HCT116 (cell line): ENCODE data around the gene PAX2. TPM values are rescaled to one million over a fixed set of nuclear protein-coding genes. Genes with fewer than 3 reads are reported as not detected.

Experiments
- ATAC-seq: fragments of 200-7000 bp; cut with Tn5 transposase; 2 replicates; pipeline ENCODE4 v1.9.1; 2020; ENCODE audit warnings: mild to moderate bottlenecking, moderate library complexity
- BruUV-seq: library from RNA; stranded (reverse); fragments of 400-500 nt; replicated peaks from 2 replicates; lab custom pipeline; 2021; lab: Mats Ljungman, UMichigan
- CTCF ChIA-PET: fragments of 300-600 bp; sonication (Branson Sonifier 250); formaldehyde crosslinking; loops from one replicate; lab custom pipeline; 2021; ENCODE audit warnings: antibody characterized with exemption; lab: Charles Lee
- POLR2A ChIA-PET: fragments of 300-600, 350-600 bp; sonication (Branson Sonifier 250); formaldehyde crosslinking; loops from one replicate; lab custom pipeline; 2021; ENCODE audit warnings: antibody characterized with exemption; lab: Charles Lee
- RAD21 ChIA-PET, 2 experiments: fragments of 300-600 bp; sonication (Branson Sonifier 250); formaldehyde crosslinking; loops; one replicate each; lab custom pipeline; 2023; ENCODE audit warnings: low total read pairs in 2 of 2; ENCODE audit not compliant: uncharacterized antibody in 2 of 2, unreplicated experiment in 2 of 2, low non-redundant PET in 1 of 2; lab: Charles Lee
- DNase-seq: peaks from one replicate; pipeline ENCODE4 v3.0.0-alpha.2; 2010; ENCODE audit warnings: low read depth, low spot score
- H2AFZ ChIP-seq: fragments of 200-600 bp; shearing (Covaris generic), sonication (generic); 2 replicates; pipeline ENCODE4 v1.6.1; 2017; ENCODE audit warnings: low read depth, mixed run types, mixed read lengths, antibody characterized with exemption, low read length; ENCODE audit not compliant: poor library complexity, severe bottlenecking
- H3K27ac ChIP-seq: 2 replicates; pipeline ENCODE4 v1.5.1; 2012; ENCODE audit warnings: low read depth, low read length
- H3K27me3 ChIP-seq: fragments of 200-600 bp; sonication (generic); 2 replicates; pipeline ENCODE4 v1.6.1; 2016; ENCODE audit warnings: mixed run types, low read length, mixed read lengths; ENCODE audit not compliant: insufficient read depth
- H3K36me3 ChIP-seq, 2 experiments: fragments of 200-500 bp in 1 of 2; fragments of 200-600 bp in 1 of 2; sonication (Bioruptor generic) in 1 of 2; sonication (generic) in 1 of 2; 2 replicates each; pipeline versions ENCODE4 v1.5.1 to v1.6.1; 2014 to 2016; ENCODE audit warnings: low read length in 2 of 2, inconsistent platforms in 1 of 2, mixed read lengths in 1 of 2, mixed run types in 1 of 2; ENCODE audit not compliant: insufficient read depth in 2 of 2, control insufficient read depth in 1 of 2
- H3K4me1 ChIP-seq, 2 experiments: fragments of 200-600 bp in 1 of 2; sonication (generic) in 1 of 2; 2 replicates each; pipeline versions ENCODE4 v1.5.1 to v1.6.1; 2012 to 2017; ENCODE audit warnings: low read length in 2 of 2, inconsistent platforms in 1 of 2, mild to moderate bottlenecking in 1 of 2, mixed read lengths in 1 of 2, mixed run types in 1 of 2, moderate library complexity in 1 of 2; ENCODE audit not compliant: insufficient read depth in 2 of 2, control insufficient read depth in 1 of 2
- H3K4me2 ChIP-seq: fragments of 200-600 bp; sonication (generic); 2 replicates; pipeline ENCODE4 v1.6.1; 2017; ENCODE audit warnings: mixed run types, low read length, mixed read lengths
- H3K4me3 ChIP-seq, 2 experiments: fragments of 200-600 bp in 1 of 2; sonication (generic) in 1 of 2; replicated peaks in 1 of 2; 2 replicates each; pipeline ENCODE4 v1.5.1; 2011 to 2016; ENCODE audit warnings: low read length in 2 of 2, control low read depth in 1 of 2, low read depth in 1 of 2, mild to moderate bottlenecking in 1 of 2, mixed read lengths in 1 of 2, mixed run types in 1 of 2
- H3K79me2 ChIP-seq: fragments of 200-600 bp; sonication (generic); 2 replicates; pipeline ENCODE4 v1.6.1; 2017; ENCODE audit warnings: mild to moderate bottlenecking, mixed run types, low read length, moderate library complexity, mixed read lengths; ENCODE audit not compliant: insufficient read depth
- H3K9ac ChIP-seq: fragments of 200-600 bp; sonication (generic); 2 replicates; pipeline ENCODE4 v1.6.1; 2016; ENCODE audit warnings: low read length, mixed read lengths
- H3K9me2 ChIP-seq: fragments of 200-600 bp; sonication (generic), shearing (Covaris generic); 2 replicates; pipeline ENCODE4 v1.6.1; 2017; ENCODE audit warnings: mixed run types, mild to moderate bottlenecking, moderate library complexity; ENCODE audit not compliant: insufficient read depth
- H3K9me3 ChIP-seq, 2 experiments: fragments of 200-500 bp in 1 of 2; fragments of 200-600 bp in 1 of 2; sonication (Bioruptor generic) in 1 of 2; sonication (generic) in 1 of 2; 2 replicates each; pipeline ENCODE4 v1.6.1; 2014 to 2017; ENCODE audit warnings: low read length in 2 of 2, mixed read lengths in 2 of 2, inconsistent platforms in 1 of 2, low read depth in 1 of 2, mild to moderate bottlenecking in 1 of 2, mixed run types in 1 of 2, moderate library complexity in 1 of 2; ENCODE audit not compliant: control insufficient read depth in 1 of 2, insufficient read depth in 1 of 2
- H4K20me1 ChIP-seq: fragments of 200-600 bp; sonication (generic), shearing (Covaris generic); 2 replicates; pipeline ENCODE4 v1.6.1; 2017; ENCODE audit warnings: mixed run types, mild to moderate bottlenecking, moderate library complexity; ENCODE audit not compliant: insufficient read depth
- EZH2 ChIP-seq: fragments of 200-600 bp; sonication (generic); IDR thresholded peaks from 2 replicates; pipeline ENCODE4 v1.6.1; 2017; ENCODE audit warnings: antibody characterized with exemption, mixed run types
- POLR2A ChIP-seq: IDR thresholded peaks from 2 replicates; pipeline ENCODE4 v1.7.0; 2011; ENCODE audit warnings: borderline replicate concordance; ENCODE audit not compliant: insufficient read depth, insufficient read length; ENCODE audit errors: extremely low read depth
- POLR2AphosphoS5 ChIP-seq: IDR thresholded peaks from 2 replicates; pipeline ENCODE4 v1.6.1; 2011; ENCODE audit warnings: mild to moderate bottlenecking, low read depth, low read length, moderate library complexity
- SP1 ChIP-seq: IDR thresholded peaks from 2 replicates; pipeline ENCODE4 v1.6.1; 2012; ENCODE audit warnings: low read depth
- SRF ChIP-seq: IDR thresholded peaks from 2 replicates; pipeline ENCODE4 v1.6.1; 2012; ENCODE audit warnings: low read depth
- YY1 ChIP-seq: IDR thresholded peaks from 2 replicates; pipeline ENCODE4 v1.6.1; 2011; ENCODE audit warnings: low read length, low read depth, moderate library complexity, mild to moderate bottlenecking; ENCODE audit not compliant: insufficient replicate concordance; ENCODE audit errors: extremely low read depth
- ZFX ChIP-seq: fragments of 450-650 bp; IDR thresholded peaks from 2 replicates; pipeline ENCODE4 v1.6.1; 2017
- ZNF274 ChIP-seq: fragments of 200-500 bp; sonication (Bioruptor generic); IDR thresholded peaks from 2 replicates; pipeline ENCODE4 v1.6.1; 2014; ENCODE audit warnings: mild to moderate bottlenecking, low read depth, low read length, inconsistent platforms
- intact Hi-C: fragments of 100-400 bp; cut with micrococcal nuclease; formaldehyde crosslinking; loops from 2 replicates; pipeline ENCODE4 v1.10.0; 2022
- total RNA-seq: library from RNA; stranded (reverse); gene quantifications from one replicate; pipeline ENCODE4 v1.2.1, GENCODE V29; 2021; ENCODE audit not compliant: unreplicated experiment
- TF ChIP-seq, protein P1 (sequence below): IDR thresholded peaks from 2 replicates; pipeline ENCODE4 v1.6.1; 2012
- TF ChIP-seq, protein P2 (sequence below): IDR thresholded peaks from 2 replicates; pipeline ENCODE4 v1.6.1; 2011; ENCODE audit warnings: mild to moderate bottlenecking, low read length, moderate library complexity; ENCODE audit not compliant: insufficient replicate concordance; ENCODE audit errors: extremely low read depth

The PAX2 gene
- total RNA-seq, 1 experiment from 2014 or later, result 5.0 TPM

DNA sequence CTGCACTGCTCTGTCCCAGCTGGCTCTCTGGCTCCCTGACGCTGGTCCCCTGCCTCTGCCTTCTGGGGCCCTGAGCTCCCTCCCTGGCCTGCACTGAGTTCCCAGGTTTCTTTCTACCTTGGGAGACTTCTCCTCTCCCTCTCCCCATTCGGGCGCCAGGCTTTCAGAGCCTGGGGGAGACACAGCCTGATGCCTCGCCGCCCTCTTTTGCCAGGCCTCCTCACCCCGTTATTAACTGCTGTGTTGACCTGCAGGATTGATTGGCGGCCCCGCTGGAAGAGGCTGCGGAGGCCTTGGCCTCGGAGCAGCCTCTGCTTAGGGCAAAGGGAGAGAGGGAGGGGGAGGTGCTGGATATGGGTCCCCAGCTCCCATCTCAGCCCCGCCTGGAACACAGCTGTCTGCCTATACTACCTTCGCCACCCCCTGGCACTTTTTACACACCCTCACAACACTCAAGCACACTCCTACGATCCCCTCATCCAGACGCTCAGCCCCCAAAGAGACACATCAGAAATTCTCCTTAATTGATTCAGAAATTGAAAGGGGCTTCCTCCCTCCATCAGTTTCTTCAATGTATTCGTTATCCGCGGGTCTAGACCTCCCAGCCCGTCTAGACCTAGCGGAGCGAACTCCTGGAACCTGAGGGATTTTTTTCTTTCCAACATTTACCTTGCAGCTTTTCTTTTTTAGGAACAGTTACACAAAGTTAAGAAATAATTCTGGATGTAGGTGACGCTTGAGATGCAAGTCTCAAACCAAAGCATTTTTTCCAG is 7.1 kb upstream of the PAX2 start:
- Histone ChIP-seq H3K4me3 (no peak overlapping the region), H3K4me2 (no peak overlapping the region), H4K20me1 (no peaks in the 10 kb centered on the region)
- DNase-seq, result no peak
- BruUV-seq, result no TSS peak
- TF ChIP-seq, protein P1, sequence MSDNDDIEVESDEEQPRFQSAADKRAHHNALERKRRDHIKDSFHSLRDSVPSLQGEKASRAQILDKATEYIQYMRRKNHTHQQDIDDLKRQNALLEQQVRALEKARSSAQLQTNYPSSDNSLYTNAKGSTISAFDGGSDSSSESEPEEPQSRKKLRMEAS, result no peak
- no peak for TF ChIP-seq POLR2AphosphoS5
- TF ChIP-seq SRF, result no peak
- no peak for TF ChIP-seq YY1
- no peak for TF ChIP-seq SP1
- TF ChIP-seq, protein P2, sequence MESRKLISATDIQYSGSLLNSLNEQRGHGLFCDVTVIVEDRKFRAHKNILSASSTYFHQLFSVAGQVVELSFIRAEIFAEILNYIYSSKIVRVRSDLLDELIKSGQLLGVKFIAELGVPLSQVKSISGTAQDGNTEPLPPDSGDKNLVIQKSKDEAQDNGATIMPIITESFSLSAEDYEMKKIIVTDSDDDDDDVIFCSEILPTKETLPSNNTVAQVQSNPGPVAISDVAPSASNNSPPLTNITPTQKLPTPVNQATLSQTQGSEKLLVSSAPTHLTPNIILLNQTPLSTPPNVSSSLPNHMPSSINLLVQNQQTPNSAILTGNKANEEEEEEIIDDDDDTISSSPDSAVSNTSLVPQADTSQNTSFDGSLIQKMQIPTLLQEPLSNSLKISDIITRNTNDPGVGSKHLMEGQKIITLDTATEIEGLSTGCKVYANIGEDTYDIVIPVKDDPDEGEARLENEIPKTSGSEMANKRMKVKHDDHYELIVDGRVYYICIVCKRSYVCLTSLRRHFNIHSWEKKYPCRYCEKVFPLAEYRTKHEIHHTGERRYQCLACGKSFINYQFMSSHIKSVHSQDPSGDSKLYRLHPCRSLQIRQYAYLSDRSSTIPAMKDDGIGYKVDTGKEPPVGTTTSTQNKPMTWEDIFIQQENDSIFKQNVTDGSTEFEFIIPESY, result no peak
- no peak for TF ChIP-seq ZNF274
- no peak for TF ChIP-seq ZFX
- TF ChIP-seq POLR2A, result no peak
- no peak for TF ChIP-seq EZH2
- TF ChIP-seq, all 23 proteins: peak for 0
- no peak overlapping the region for H3K9ac ChIP-seq
- RAD21 ChIA-PET, result no interaction called here
- H3K9me2 ChIP-seq, result no peaks in the 10 kb centered on the region
- CTCF ChIA-PET, result interaction anchor here (1.0 kb wide), 1 partner anchor 9 kb away, joined by 5 read pairs; no protein-coding TSS in a partner anchor
- no peak for ATAC-seq
- peaks cover 1 to 2% of the 10 kb centered on the region in 2 experiments; a peak in 2 of 4 replicates for H3K4me1 ChIP-seq
- no peaks in the 10 kb centered on the region for H3K27me3 ChIP-seq
- intact Hi-C loops, result no loop called here
- H3K27ac ChIP-seq, result no peak overlapping the region
- H3K79me2 ChIP-seq, result no peaks in the 10 kb centered on the region
- no peaks in the 10 kb centered on the region for H3K9me3 ChIP-seq
- POLR2A ChIA-PET, result no interaction called here
- H2AFZ ChIP-seq, result no peak overlapping the region
- H3K36me3 ChIP-seq, result no peaks in the 10 kb centered on the region
